Measurements from ENCODE around the gene ELF1. TPM values are rescaled to one million over a fixed set of nuclear protein-coding genes. Genes with fewer than 3 reads are reported as not detected.

ELF1 gene
- total and polyA plus RNA-seq, 2 of the 8 experiments (the other 6 are each of a cell fraction or from before 2014, with no cell fraction given) = 5.6 to 18.2 TPM

DNA sequence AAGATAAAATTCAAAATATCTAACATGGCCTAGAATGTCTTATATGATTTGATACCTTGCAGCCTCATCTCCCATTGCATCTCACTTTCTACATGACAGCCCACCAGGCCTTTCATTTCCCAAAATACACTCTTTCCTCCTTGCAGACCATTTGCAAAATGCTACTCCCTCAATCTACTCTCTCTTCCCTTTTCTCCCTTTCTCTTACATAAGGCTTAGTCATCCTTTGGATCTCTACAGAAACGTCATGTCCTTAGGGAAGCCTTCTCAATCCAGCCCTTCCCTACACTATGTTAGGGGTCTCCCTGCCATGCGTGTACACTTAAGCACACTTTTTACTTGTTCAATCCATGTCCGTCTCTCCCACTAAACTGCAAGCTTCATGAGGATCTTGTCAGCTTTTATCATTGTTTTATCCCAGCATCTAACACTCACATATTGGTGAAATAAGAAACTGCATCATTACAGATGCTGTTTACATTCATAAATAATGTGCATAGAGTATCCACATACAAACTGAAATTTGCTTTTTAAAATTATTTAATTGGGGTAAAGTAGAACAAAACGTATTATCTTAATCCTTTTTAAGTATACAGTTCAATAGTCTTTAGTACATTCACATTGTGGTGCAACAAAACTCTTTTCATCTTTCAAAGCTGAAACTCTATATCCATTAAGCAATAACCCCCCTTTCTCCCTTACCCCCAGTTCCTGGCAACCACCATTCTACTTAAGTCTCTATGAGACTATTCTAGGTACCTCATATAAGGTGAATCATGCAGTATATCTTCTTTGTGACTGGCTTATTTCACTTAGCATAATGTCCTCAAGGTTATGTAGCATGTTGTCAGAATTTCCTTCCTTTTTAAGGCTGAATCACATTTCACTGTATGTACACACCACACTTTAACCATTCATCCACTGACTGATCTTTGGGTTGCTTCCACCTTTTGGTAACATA, 30.6 kb upstream of the ELF1 start:
- no peak overlapping the region for H4K8ac ChIP-seq (ENCODE audit: extremely low read depth, insufficient read depth, low read length)
- H3K4ac ChIP-seq (replicated peaks; ENCODE audit: insufficient read length, low read depth, low read length) = no peak overlapping the region
- H2BK15ac ChIP-seq (ENCODE audit: low read length) = no peak overlapping the region
- no peak overlapping the region for H3K4me2 ChIP-seq (ENCODE audit: insufficient read depth in 1 of 2, low read depth in 2 of 2, low read length in 2 of 2)
- H4K20me1 ChIP-seq (replicated peaks in 1 of 2; ENCODE audit: control insufficient read depth in 1 of 2, insufficient read depth in 2 of 2, low read length in 2 of 2) = no peaks in the 10 kb centered on the region
- H2BK20ac ChIP-seq (ENCODE audit: low read length) = no peak overlapping the region
- no peaks in the 10 kb centered on the region for H3K27me3 ChIP-seq (replicated peaks in 1 of 4; ENCODE audit: control insufficient read depth in 3 of 4, extremely low read depth in 1 of 4, insufficient read depth in 3 of 4, low read length in 3 of 4)
- ChIA-PET POLR2A (ENCODE audit: partially characterized antibody) (no interaction called here), CTCF (ENCODE audit: partially characterized antibody) (interaction anchor here (0.5 to 1.7 kb wide), 4 partner anchors 10 to 224 kb away, joined by 3 to 6 read pairs (median 4); no protein-coding TSS in a partner anchor)
- no peak overlapping the region for H3K56ac ChIP-seq (replicated peaks; ENCODE audit: insufficient read length, low read depth, low read length)
- no peak overlapping the region for H3K23ac ChIP-seq (ENCODE audit: insufficient read length)
- H4K91ac ChIP-seq (replicated peaks; ENCODE audit: insufficient read length, low read length) = no peak overlapping the region
- no peaks in the 10 kb centered on the region for H3K4me1 ChIP-seq (replicated peaks in 1 of 4; ENCODE audit: control insufficient read depth in 3 of 4, insufficient read depth in 4 of 4, low read length in 3 of 4)
- 86% methylated on average over 4 of the region's 4 CpGs; no CpG with 5 or more reads in 1 of the 2 experiments for WGBS, 2 experiments (ENCODE audit: extremely low coverage in 1 of 2, insufficient coverage in 1 of 2, insufficient read length in 1 of 2, insufficient replicate concordance in 2 of 2, low coverage in 1 of 2, low lambda C conversion rate in 2 of 2, missing lambda C conversion rate in 1 of 2)
- no peak overlapping the region for H4K5ac ChIP-seq (ENCODE audit: insufficient read length, low read depth, low read length)
- no peaks in the 10 kb centered on the region for H3K79me1 ChIP-seq (ENCODE audit: low read depth, low read length)
- no peaks in the 10 kb centered on the region for H3K23me2 ChIP-seq (ENCODE audit: low read depth, low read length)
- H3K79me2 ChIP-seq (ENCODE audit: control insufficient read depth in 1 of 2, insufficient read depth in 2 of 2, low read length in 2 of 2) = no peaks in the 10 kb centered on the region
- H3K36me3 ChIP-seq (ENCODE audit: control insufficient read depth in 2 of 4, insufficient read depth in 4 of 4, low read length in 3 of 4) = no peaks in the 10 kb centered on the region; a peak in 1 of 8 replicates
- no peak overlapping the region for H3K18ac ChIP-seq (ENCODE audit: extremely low read depth, low read length)
- H3K14ac ChIP-seq (ENCODE audit: insufficient read length) = no peak overlapping the region
- H3K9ac ChIP-seq (replicated peaks in 1 of 4; ENCODE audit: extremely low read depth in 1 of 4, low read depth in 3 of 4, low read length in 3 of 4) = no peak overlapping the region
- no peak overlapping the region for H2AFZ ChIP-seq (ENCODE audit: low read length)
- no peak overlapping the region for H2BK12ac ChIP-seq (ENCODE audit: low read depth, low read length)
- H3K27ac ChIP-seq (ENCODE audit: low read depth, low read length) = no peak overlapping the region
- H2BK120ac ChIP-seq (replicated peaks; ENCODE audit: low read depth, low read length) = no peak overlapping the region
- H2AK5ac ChIP-seq (ENCODE audit: low read depth, low read length) = no peak overlapping the region
- no peak for TF ChIP-seq YY1 (IDR thresholded peaks at IDR 0.05; ENCODE audit: low read depth, low read length)
- DNase-seq (ENCODE audit: low read depth in 1 of 2, low spot score in 2 of 2) = no peak
- H3K4me3 ChIP-seq (ENCODE audit: extremely low read depth in 1 of 4, insufficient read depth in 2 of 4, low read depth in 3 of 4, low read length in 4 of 4) = no peak overlapping the region
- FAIRE-seq = no peak
- H3K9me3 ChIP-seq (ENCODE audit: insufficient read depth in 2 of 2, low read depth in 1 of 2, low read length in 1 of 2) = peaks cover 5 to 15% of the 10 kb centered on the region in 2 experiments
- no peak overlapping the region for H2BK5ac ChIP-seq (ENCODE audit: low read depth, low read length)
